ENCODE measurements around the gene AKR1B1. TPM values are rescaled to one million over a fixed set of nuclear protein-coding genes. Genes with fewer than 3 reads are reported as not detected.

AKR1B1 gene
- total and polyA plus RNA-seq, 9 of the 15 experiments (the other 6 are each of a cell fraction or from before 2014, with no cell fraction given): 2.0 to 10.6 (median 6.2) TPM

DNA sequence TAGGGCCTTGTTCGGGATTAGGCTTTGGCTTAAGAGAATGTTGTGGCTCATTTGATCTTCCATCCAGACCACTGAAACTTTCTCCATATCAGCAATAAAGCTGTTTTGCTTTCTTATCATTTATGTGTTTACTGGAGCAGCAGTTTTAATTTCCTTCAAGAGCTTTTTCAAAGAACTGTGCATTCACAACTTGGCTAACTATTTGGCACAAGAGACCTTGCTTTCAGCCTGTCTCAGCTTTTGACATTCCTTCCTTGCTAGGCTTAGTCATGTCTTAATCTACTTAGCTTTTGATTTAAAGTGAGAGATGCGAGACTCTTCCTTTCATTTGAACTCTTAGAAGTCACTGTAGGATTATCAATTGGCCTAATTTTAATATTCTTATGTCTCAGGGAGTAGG, 19.1 kb upstream of the AKR1B1 start:
- Histone ChIP-seq H3K4me2 (ENCODE audit: insufficient read depth, low read length) (no peak overlapping the region), H4K20me1 (replicated peaks; ENCODE audit: control insufficient read depth, insufficient read depth, low read length) (no peaks in the 10 kb centered on the region), H2AFZ (ENCODE audit: low read depth, low read length) (no peak overlapping the region), H3K9me1 (ENCODE audit: control insufficient read depth, insufficient read depth, low read length) (no peaks in the 10 kb centered on the region), H3K4me1 (replicated peaks in 1 of 2; ENCODE audit: control insufficient read depth in 2 of 2, insufficient read depth in 2 of 2, low read length in 2 of 2) (no peaks in the 10 kb centered on the region), H3K9ac (ENCODE audit: insufficient read depth in 1 of 2, low read depth in 2 of 2, low read length in 2 of 2) (no peak overlapping the region), H3K36me3 (ENCODE audit: control insufficient read depth, insufficient read depth, low read length) (no peaks in the 10 kb centered on the region), H3K27ac (ENCODE audit: extremely low read depth, low read depth, low read length) (no peak overlapping the region), H3K9me3 (replicated peaks; ENCODE audit: control insufficient read depth, insufficient read depth, low read depth, low read length) (no peaks in the 10 kb centered on the region), H3K4me3 (no peak overlapping the region), H3K79me2 (ENCODE audit: control insufficient read depth, insufficient read depth, low read length) (no peaks in the 10 kb centered on the region), H3K27me3 (ENCODE audit: control insufficient read depth in 2 of 2, insufficient read depth in 2 of 2, low read length in 2 of 2) (no peaks in the 10 kb centered on the region)
- BruUV-seq (replicated peaks): no TSS peak
- intact Hi-C loops (cut with micrococcal nuclease): loop anchor here (2.0 kb wide), 1 partner anchor 45 kb away; no protein-coding TSS in a partner anchor
- in situ Hi-C loops (cut with MboI): no loop called here
- DNase-seq (ENCODE audit: extremely low read depth in 1 of 4, low spot score in 3 of 4): no peak
- FAIRE-seq: peak; percentile 42
- ATAC-seq: no peak
- TF ChIP-seq PCBP1 (IDR thresholded peaks at IDR 0.05; ENCODE audit: low read depth, low read length, poor library complexity, severe bottlenecking) (no peak), RAD21 (CRISPR knock-in tag; conservative IDR thresholded peaks at IDR 0.05 in 1 of 2, IDR thresholded peaks at IDR 0.05 in 1 of 2) (no peak), SMARCB1 (IDR thresholded peaks at IDR 0.05; ENCODE audit: insufficient read length, low read depth) (no peak), ZC3H4 (CRISPR knock-in tag; IDR thresholded peaks at IDR 0.05; ENCODE audit: borderline replicate concordance) (no peak), PHB (CRISPR knock-in tag; IDR thresholded peaks at IDR 0.05) (no peak)
- ChIA-PET CTCF (ENCODE audit: low intra/inter-chr PET ratio) (no interaction called here), POLR2A (interaction anchor here (1.0 kb wide), 1 partner anchor 45 kb away, joined by 4 read pairs; no protein-coding TSS in a partner anchor)
- WGBS (ENCODE audit: insufficient coverage, low coverage, missing lambda C conversion rate): 2% methylated on average over 2 of the region's 2 CpGs

GRCh38 chr7:134476044-134476443, 17.1 kb upstream of the AKR1B1 start:
- in situ Hi-C loops (cut with MboI): no loop called here
- ATAC-seq (no peak), FAIRE-seq (no peak), DNase-seq (ENCODE audit: extremely low read depth in 1 of 4, low spot score in 3 of 4) (no peak)
- Histone ChIP-seq H3K27ac (ENCODE audit: extremely low read depth, low read depth, low read length) (no peak overlapping the region), H4K20me1 (replicated peaks; ENCODE audit: control insufficient read depth, insufficient read depth, low read length) (no peaks in the 10 kb centered on the region), H3K36me3 (ENCODE audit: control insufficient read depth, insufficient read depth, low read length) (no peaks in the 10 kb centered on the region), H3K79me2 (ENCODE audit: control insufficient read depth, insufficient read depth, low read length) (no peaks in the 10 kb centered on the region), H3K9ac (ENCODE audit: insufficient read depth in 1 of 2, low read depth in 2 of 2, low read length in 2 of 2) (no peak overlapping the region), H3K4me2 (ENCODE audit: insufficient read depth, low read length) (no peak overlapping the region), H2AFZ (ENCODE audit: low read depth, low read length) (no peak overlapping the region), H3K4me1 (replicated peaks in 1 of 2; ENCODE audit: control insufficient read depth in 2 of 2, insufficient read depth in 2 of 2, low read length in 2 of 2) (no peaks in the 10 kb centered on the region), H3K9me3 (replicated peaks; ENCODE audit: control insufficient read depth, insufficient read depth, low read depth, low read length) (no peaks in the 10 kb centered on the region), H3K9me1 (ENCODE audit: control insufficient read depth, insufficient read depth, low read length) (no peaks in the 10 kb centered on the region), H3K4me3 (no peak overlapping the region), H3K27me3 (ENCODE audit: control insufficient read depth in 2 of 2, insufficient read depth in 2 of 2, low read length in 2 of 2) (no peaks in the 10 kb centered on the region)
- no TSS peak for BruUV-seq (replicated peaks)
- POLR2A ChIA-PET: no interaction called here
- intact Hi-C loops (cut with micrococcal nuclease): no loop called here
- CTCF ChIA-PET (ENCODE audit: low intra/inter-chr PET ratio): no interaction called here
- TF ChIP-seq ZNF12 (CRISPR knock-in tag; IDR thresholded peaks at IDR 0.05) (no peak), TAF15 (IDR thresholded peaks at IDR 0.05; ENCODE audit: low read depth, low read length) (no peak), ZNF561 (CRISPR knock-in tag; conservative IDR thresholded peaks at IDR 0.05) (no peak), XRCC5 (IDR thresholded peaks at IDR 0.05; ENCODE audit: low read depth, low read length) (no peak), ZMIZ1 (IDR thresholded peaks at IDR 0.05; ENCODE audit: low read depth in 2 of 2, low read length in 2 of 2) (no peak)
- TF ChIP-seq, protein P1, sequence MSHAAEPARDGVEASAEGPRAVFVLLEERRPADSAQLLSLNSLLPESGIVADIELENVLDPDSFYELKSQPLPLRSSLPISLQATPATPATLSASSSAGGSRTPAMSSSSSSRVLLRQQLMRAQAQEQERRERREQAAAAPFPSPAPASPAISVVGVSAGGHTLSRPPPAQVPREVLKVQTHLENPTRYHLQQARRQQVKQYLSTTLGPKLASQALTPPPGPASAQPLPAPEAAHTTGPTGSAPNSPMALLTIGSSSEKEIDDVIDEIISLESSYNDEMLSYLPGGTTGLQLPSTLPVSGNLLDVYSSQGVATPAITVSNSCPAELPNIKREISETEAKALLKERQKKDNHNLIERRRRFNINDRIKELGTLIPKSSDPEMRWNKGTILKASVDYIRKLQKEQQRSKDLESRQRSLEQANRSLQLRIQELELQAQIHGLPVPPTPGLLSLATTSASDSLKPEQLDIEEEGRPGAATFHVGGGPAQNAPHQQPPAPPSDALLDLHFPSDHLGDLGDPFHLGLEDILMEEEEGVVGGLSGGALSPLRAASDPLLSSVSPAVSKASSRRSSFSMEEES (CRISPR knock-in tag; IDR thresholded peaks at IDR 0.05): peak; percentile 80
